GM12872 (cell line): ENCODE results near the gene NR1H3.

Experiments
- TF ChIP-seq, protein P1 (sequence below): IDR thresholded peaks from 3 replicates; pipeline ENCODE4 v1.5.1; 2011; ENCODE audit warnings: low read depth, mild to moderate bottlenecking, low read length, moderate library complexity; ENCODE audit not compliant: insufficient read depth

Gene NR1H3

DNA sequence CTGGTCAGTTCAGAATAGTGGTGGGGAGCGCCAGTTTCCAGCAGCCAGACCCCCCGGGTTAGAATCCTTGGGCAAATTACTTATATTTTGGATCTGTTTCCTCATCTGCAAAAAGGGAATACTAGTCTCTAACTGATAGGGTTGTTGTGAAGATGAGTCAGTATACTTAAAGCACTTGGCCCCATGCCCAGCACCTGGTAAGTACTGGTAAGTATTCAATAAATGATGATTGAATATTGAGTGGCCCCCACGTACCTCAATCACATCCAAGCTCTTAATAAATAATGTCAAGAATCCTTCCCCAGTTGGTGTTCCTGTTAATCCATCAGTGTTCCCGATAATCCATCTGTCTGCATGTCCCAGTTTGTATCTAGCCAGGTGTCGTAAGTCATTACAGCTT lies 21.3 kb upstream of the NR1H3 start:
- TF ChIP-seq, protein P1, sequence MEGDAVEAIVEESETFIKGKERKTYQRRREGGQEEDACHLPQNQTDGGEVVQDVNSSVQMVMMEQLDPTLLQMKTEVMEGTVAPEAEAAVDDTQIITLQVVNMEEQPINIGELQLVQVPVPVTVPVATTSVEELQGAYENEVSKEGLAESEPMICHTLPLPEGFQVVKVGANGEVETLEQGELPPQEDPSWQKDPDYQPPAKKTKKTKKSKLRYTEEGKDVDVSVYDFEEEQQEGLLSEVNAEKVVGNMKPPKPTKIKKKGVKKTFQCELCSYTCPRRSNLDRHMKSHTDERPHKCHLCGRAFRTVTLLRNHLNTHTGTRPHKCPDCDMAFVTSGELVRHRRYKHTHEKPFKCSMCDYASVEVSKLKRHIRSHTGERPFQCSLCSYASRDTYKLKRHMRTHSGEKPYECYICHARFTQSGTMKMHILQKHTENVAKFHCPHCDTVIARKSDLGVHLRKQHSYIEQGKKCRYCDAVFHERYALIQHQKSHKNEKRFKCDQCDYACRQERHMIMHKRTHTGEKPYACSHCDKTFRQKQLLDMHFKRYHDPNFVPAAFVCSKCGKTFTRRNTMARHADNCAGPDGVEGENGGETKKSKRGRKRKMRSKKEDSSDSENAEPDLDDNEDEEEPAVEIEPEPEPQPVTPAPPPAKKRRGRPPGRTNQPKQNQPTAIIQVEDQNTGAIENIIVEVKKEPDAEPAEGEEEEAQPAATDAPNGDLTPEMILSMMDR: no peak

DNA sequence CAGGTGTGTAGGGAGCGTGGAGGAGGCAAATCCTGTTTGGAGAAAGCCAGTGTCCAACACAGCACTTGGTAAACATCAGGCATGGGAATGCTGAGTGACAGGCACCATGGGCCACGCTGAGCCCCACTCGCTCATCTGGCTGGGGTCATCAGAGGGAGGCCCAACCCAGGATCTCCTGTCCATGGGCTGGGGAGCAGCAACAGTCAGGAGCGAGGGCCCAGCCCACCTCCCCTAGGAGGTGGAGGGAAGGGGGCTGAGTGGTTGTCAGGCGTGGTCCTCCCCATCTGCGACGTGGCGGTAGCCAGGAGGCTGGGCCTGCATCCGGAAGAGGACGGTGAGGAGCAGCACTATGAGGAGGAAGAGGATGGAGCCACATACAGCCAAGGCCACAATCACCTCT lies 17.9 kb upstream of the NR1H3 start:
- TF ChIP-seq, protein P1: no peak

DNA sequence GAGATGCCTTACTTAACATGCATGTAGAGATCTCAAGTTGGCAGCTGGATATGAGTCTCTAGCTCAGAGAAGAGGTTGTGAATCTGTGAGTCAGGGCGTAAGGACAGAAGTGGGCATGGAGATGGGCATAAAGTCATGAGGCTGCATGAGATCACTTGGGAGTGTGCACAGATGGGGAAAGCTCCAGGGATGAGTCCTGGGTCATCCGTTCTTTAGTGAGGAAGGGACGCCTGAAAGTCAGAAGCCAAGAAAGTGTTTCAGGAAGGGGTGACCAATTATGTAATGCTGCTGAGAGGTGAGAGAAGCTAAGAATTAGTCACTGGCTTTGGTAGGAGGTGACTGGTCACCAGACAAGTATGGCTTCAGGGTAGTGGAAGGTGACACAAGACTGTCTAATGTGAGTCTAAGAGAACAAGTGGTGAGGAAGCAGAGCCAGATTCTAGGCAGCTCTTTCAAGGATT lies 15.9 kb upstream of the NR1H3 start:
- TF ChIP-seq, protein P1: no peak

DNA sequence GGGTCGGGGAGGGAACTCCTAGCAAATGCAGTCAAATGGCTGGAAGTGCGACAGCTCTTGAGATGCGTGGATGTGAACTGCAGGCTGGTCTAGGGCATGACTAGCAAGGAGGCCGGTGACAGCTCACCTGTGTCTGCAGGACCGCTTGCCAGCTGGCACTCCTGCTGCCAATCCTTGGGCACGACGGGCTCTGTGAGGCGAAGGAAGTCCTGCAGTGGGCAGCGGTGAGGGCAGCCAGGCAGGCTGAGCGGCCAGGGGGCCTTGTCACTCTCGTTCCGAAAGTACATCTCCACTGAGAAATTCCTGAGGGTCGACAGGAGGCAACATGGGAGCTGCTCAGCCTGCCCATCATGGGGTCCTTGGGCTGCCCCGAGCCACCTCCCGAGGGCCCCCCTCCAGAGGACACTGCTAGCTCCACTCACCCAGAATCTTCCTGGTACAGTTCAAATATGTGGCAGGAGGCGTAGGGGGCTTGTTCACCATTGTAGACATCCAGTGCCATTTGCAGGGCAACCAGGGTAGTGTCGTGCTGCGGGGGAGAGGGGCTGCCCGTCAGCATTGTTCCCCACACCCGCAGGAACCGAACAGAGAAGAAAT lies 15.1 kb upstream of the NR1H3 start:
- TF ChIP-seq, protein P1: no peak

DNA sequence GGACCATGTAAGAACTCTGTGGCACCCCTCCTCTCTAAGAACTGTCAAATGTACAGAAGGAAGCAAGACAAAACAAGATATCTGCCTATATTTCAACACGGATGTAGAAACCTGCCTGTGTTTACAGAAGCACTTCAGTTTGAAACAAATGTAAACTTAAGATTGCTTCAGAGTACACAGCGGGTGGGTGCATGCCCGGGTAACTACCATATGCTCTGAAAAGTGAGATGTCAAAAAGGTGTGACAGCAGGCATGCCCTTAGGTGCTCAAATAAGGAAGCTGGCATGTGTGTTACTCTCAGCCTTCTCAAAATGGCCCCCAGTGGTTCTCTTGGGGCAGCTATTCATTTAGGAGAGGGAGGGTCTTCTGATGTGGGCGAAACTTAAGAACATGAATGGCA lies 14.3 kb upstream of the NR1H3 start:
- TF ChIP-seq, protein P1: no peak

DNA sequence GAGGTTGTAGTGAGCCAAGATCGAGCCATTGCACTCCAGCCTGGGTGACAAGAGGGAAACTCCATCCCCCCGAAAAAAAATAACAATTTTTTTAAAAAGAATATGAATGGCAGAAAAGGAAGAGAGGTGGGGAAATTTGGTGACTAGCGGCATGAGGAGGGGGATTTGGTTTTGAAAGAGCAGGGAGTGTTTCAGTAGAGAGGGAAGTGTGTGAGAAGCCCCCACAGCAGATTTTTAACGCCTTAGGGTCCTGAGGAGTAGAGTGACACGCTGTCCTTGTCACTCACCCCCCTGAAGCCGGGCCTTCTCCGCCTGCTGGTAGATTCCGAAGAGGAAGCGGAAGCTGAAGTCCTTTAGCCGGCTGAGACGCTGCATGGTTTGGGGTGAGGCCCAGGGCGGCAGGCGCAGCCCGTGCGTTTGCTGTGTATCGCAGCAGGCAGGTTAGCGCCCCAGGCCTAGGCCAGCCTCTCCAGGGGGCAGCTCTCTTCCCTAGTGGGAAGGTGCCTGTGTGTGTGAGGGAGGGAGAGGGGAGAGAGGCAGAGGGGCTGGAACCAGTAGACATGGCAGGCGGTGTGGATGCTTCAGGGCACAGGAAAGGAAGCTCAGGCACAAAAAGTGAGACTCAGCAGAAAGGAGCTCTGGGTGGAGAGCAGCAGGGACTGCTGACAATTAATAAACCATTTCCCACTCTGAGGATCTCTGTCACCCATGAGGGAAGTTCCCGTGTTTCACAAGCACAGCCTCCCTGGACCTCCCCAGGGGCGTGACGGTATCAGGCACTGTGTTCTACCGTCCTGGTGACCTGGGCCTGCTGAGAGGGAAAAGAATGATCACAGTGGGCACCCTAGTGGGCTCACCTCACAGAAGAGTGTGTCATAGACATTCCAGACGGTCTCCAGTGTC lies 13.1 kb upstream of the NR1H3 start:
- TF ChIP-seq, protein P1: no peak

DNA sequence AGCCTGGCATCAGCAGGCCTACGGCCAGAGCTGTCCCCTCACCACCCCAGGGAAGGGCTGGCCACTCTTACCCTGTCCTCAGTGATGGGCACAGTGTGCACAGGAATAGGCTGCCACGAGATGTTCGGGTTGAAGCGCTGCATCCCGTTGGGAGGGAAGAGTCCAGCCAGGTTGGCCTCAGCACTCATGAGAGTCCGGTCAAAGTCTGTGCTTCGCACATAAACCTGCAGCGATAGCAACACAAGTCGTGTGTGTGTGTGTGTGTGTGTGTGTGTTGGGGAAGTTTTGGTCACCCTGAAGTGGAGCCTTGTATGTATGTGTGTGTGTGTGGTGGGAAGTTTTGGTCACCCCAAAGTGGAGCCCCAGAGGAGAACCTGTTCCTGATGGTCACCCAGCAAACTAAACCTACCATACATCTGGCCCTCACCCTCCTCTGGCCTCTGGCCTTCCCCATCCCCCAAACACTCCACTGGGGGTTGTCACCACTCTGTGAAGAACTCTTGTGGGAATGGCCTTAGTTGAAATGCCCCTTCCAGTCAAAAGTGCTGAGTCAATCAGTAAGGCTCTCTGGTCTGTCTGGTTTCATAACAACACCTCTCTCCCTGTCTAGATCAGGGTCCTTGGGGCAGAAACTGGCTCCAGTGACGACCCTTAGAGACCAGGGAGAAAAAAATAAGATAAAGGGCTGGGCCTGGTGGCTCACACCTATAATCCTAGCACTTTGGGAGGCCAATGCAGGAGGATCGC lies 12.0 kb upstream of the NR1H3 start:
- TF ChIP-seq, protein P1: no peak
